Measurements from ENCODE around the gene IL5RA.

IL5RA gene

DNA sequence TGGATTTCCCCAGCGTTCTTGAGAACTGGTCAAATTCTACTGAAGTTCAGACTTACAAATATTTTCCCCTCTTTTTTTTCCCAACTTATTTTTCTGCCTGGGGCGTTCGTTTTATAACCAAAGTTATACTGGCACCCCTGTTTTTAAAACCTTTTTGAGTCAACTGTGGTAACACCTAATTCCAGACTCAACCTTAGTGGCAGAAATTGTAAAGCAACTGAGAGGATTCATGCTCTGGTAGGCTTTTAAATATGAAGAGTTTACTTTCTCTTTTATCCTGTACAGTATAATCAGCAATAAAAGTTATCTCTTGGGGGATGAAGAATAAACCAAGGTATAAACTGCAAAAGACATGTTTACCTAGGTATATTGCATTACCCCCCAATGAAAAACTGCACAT is 2.3 kb downstream of the IL5RA start:
- no peak overlapping the region for H3K27ac ChIP-seq (ENCODE audit: low read length)
- H3K9me3 ChIP-seq (ENCODE audit: control insufficient read depth, insufficient read depth, low read length), result no peaks in the 10 kb centered on the region
- H3K36me3 ChIP-seq (ENCODE audit: control insufficient read depth, insufficient read depth, low read length), result no peaks in the 10 kb centered on the region
- H3K27me3 ChIP-seq (ENCODE audit: control insufficient read depth, insufficient read depth, low read length), result no peaks in the 10 kb centered on the region
- no peak overlapping the region for H3K4me3 ChIP-seq (ENCODE audit: low read length)
- DNase-seq (ENCODE audit: low read depth, low spot score), result no peak
- no CpG with 5 or more reads among the region's 3 CpGs for WGBS (ENCODE audit: insufficient coverage, insufficient read length)
- no peaks in the 10 kb centered on the region for H3K4me1 ChIP-seq (ENCODE audit: control insufficient read depth, insufficient read depth, low read length)

- H3K27ac ChIP-seq (ENCODE audit: low read length), result no peak overlapping the region
- no peak overlapping the region for H3K4me3 ChIP-seq (ENCODE audit: low read length)
- no CpG with 5 or more reads among the region's 3 CpGs for WGBS (ENCODE audit: insufficient coverage, insufficient read length)
- no peaks in the 10 kb centered on the region for H3K36me3 ChIP-seq (ENCODE audit: control insufficient read depth, insufficient read depth, low read length)
- no peaks in the 10 kb centered on the region for H3K27me3 ChIP-seq (ENCODE audit: control insufficient read depth, insufficient read depth, low read length)
- no peaks in the 10 kb centered on the region for H3K4me1 ChIP-seq (ENCODE audit: control insufficient read depth, insufficient read depth, low read length)
- H3K9me3 ChIP-seq (ENCODE audit: control insufficient read depth, insufficient read depth, low read length), result no peaks in the 10 kb centered on the region
- no peak for DNase-seq (ENCODE audit: low read depth, low spot score)
These were observed 3.0 kb downstream of the IL5RA start for GRCh38 chr3:3107181-3107580.

DNA sequence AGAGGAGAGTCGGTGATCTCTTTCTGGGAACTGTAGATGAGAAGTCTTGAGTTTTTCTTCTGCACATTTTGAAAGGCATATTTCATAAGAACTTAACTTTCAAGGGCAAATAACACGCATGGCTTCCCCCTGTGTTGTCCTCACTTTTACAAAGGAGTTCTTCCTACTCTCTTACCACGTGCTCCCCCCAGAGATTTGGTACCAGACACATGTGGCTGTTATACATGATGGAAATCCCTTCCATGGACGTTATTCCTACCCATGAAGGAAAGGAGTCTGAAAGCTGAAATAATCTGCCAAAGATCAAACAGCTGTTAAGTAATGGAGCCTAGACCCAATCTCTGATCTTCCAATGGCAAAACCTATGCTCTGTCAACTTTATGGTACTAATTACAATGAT is 4.4 kb downstream of the IL5RA start:
- no peaks in the 10 kb centered on the region for H3K27me3 ChIP-seq (ENCODE audit: control insufficient read depth, insufficient read depth, low read length)
- no peaks in the 10 kb centered on the region for H3K4me1 ChIP-seq (ENCODE audit: control insufficient read depth, insufficient read depth, low read length)
- no peaks in the 10 kb centered on the region for H3K36me3 ChIP-seq (ENCODE audit: control insufficient read depth, insufficient read depth, low read length)
- no peak overlapping the region for H3K4me3 ChIP-seq (ENCODE audit: low read length)
- no peak for DNase-seq (ENCODE audit: low read depth, low spot score)
- no peak overlapping the region for H3K27ac ChIP-seq (ENCODE audit: low read length)
- WGBS (ENCODE audit: insufficient coverage, insufficient read length), result no CpG with 5 or more reads among the region's 4 CpGs
- H3K9me3 ChIP-seq (ENCODE audit: control insufficient read depth, insufficient read depth, low read length), result no peaks in the 10 kb centered on the region

GRCh38 chr3:3105246-3105645 is 4.9 kb downstream of the IL5RA start:
- H3K9me3 ChIP-seq (ENCODE audit: control insufficient read depth, insufficient read depth, low read length), result no peaks in the 10 kb centered on the region
- no peak overlapping the region for H3K4me3 ChIP-seq (ENCODE audit: low read length)
- no peaks in the 10 kb centered on the region for H3K4me1 ChIP-seq (ENCODE audit: control insufficient read depth, insufficient read depth, low read length)
- no peaks in the 10 kb centered on the region for H3K36me3 ChIP-seq (ENCODE audit: control insufficient read depth, insufficient read depth, low read length)
- no peak overlapping the region for H3K27ac ChIP-seq (ENCODE audit: low read length)
- DNase-seq (ENCODE audit: low read depth, low spot score), result no peak
- H3K27me3 ChIP-seq (ENCODE audit: control insufficient read depth, insufficient read depth, low read length), result no peaks in the 10 kb centered on the region
- no CpG with 5 or more reads among the region's 3 CpGs for WGBS (ENCODE audit: insufficient coverage, insufficient read length)

DNA sequence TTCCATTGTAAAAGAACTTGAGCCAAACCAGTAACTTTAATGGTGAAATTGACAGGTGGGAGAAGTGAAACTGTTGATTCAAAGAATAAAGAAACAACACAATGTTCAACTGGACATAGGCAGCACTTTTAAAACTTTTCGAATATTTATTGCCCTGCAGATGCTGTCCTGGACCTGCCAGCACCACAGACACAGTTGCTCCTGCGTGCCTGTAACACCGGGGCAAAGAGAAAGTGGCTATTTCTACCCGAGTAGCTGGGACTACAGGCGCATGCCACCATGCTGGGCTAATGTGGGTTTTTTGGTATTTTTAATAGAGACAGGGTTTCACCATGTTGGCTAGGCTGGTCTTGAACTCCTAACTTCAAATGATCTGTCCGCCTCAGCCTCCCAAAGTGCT is 7.4 kb downstream of the IL5RA start:
- no peak overlapping the region for H3K27ac ChIP-seq (ENCODE audit: low read length)
- no peaks in the 10 kb centered on the region for H3K27me3 ChIP-seq (ENCODE audit: control insufficient read depth, insufficient read depth, low read length)
- H3K9me3 ChIP-seq (ENCODE audit: control insufficient read depth, insufficient read depth, low read length), result no peaks in the 10 kb centered on the region
- no peaks in the 10 kb centered on the region for H3K36me3 ChIP-seq (ENCODE audit: control insufficient read depth, insufficient read depth, low read length)
- H3K4me3 ChIP-seq (ENCODE audit: low read length), result no peak overlapping the region
- no peak for DNase-seq (ENCODE audit: low read depth, low spot score)
- no CpG with 5 or more reads among the region's 6 CpGs for WGBS (ENCODE audit: insufficient coverage, insufficient read length)
- no peaks in the 10 kb centered on the region for H3K4me1 ChIP-seq (ENCODE audit: control insufficient read depth, insufficient read depth, low read length)

- WGBS (ENCODE audit: insufficient coverage, insufficient read length), result no CpG with 5 or more reads among the region's 6 CpGs
- DNase-seq (ENCODE audit: low read depth, low spot score), result no peak
- Histone ChIP-seq H3K27ac (ENCODE audit: low read length) (no peak overlapping the region), H3K27me3 (ENCODE audit: control insufficient read depth, insufficient read depth, low read length) (no peaks in the 10 kb centered on the region), H3K9me3 (ENCODE audit: control insufficient read depth, insufficient read depth, low read length) (no peaks in the 10 kb centered on the region), H3K36me3 (ENCODE audit: control insufficient read depth, insufficient read depth, low read length) (no peaks in the 10 kb centered on the region), H3K4me3 (ENCODE audit: low read length) (no peak overlapping the region), H3K4me1 (ENCODE audit: control insufficient read depth, insufficient read depth, low read length) (no peaks in the 10 kb centered on the region)
These were observed 8.3 kb downstream of the IL5RA start for GRCh38 chr3:3101660-3102458.

DNA sequence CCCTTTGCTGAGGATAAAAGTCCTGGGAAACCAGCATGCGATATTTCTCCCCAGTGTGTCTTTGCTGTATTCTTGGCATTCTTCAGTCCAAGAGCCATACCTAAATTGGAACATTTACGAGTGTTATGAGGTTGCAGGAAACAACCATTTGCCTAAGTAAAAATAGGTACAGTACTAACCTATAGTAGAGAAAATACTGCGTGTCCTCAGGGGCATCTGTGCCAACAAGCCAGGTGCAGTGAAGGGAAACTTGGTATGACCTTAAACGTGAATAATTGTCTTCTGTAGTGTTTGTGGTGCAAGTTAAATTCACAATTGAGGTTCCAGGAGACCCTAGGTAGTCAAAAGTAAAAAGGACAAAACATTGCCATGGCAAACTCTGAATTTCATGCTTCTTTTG is 12.2 kb downstream of the IL5RA start:
- Histone ChIP-seq H3K4me1 (ENCODE audit: control insufficient read depth, insufficient read depth, low read length) (no peaks in the 10 kb centered on the region), H3K4me3 (ENCODE audit: low read length) (no peak overlapping the region), H3K36me3 (ENCODE audit: control insufficient read depth, insufficient read depth, low read length) (no peaks in the 10 kb centered on the region), H3K27ac (ENCODE audit: low read length) (no peak overlapping the region), H3K27me3 (ENCODE audit: control insufficient read depth, insufficient read depth, low read length) (no peaks in the 10 kb centered on the region), H3K9me3 (ENCODE audit: control insufficient read depth, insufficient read depth, low read length) (no peaks in the 10 kb centered on the region)
- WGBS (ENCODE audit: insufficient coverage, insufficient read length), result no CpG with 5 or more reads among the region's 4 CpGs
- no peak for DNase-seq (ENCODE audit: low read depth, low spot score)

GRCh38 chr3:3089017-3089416 is 21.2 kb downstream of the IL5RA start:
- Histone ChIP-seq H3K36me3 (ENCODE audit: control insufficient read depth, insufficient read depth, low read length) (no peaks in the 10 kb centered on the region), H3K27ac (ENCODE audit: low read length) (no peak overlapping the region), H3K27me3 (ENCODE audit: control insufficient read depth, insufficient read depth, low read length) (no peaks in the 10 kb centered on the region), H3K4me3 (ENCODE audit: low read length) (no peak overlapping the region), H3K9me3 (ENCODE audit: control insufficient read depth, insufficient read depth, low read length) (no peaks in the 10 kb centered on the region), H3K4me1 (ENCODE audit: control insufficient read depth, insufficient read depth, low read length) (no peaks in the 10 kb centered on the region)
- WGBS (ENCODE audit: insufficient coverage, insufficient read length), result no CpG with 5 or more reads among the region's 4 CpGs
- DNase-seq (ENCODE audit: low read depth, low spot score), result no peak

DNA sequence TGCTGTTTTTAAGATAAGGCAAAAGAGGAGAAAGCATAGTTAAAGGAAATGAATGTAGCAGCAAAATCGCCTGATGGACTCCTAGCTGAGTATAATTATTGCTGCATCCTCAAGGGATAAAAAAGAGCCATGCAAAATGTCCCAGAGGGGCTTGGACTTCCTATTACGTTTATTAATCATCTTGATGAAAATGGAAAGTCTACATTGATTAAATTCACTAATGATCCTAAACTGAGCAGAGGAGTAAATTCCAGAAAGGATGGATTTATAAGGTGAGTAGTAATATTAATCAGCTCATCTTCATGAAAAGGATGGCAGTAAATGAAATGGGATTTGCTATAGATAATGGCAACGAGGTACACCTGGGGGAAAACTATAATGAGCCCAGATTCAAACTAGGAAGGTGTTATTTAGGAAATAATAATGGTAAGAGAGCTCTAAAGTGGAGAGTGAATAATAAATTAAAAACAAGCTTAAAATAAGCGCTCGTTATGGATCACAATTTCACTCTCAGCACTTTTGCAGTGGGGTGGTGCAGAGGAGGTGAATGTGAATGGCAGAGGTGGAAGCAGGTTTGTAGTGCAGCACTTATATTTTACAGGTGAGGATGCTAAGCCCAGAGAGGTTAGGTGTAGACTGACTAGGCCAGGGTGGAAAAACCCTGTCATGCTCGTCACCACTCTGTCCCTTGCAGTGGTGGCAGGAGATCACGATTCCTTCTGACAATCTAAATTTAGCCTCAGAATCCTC is 22.3 kb downstream of the IL5RA start:
- no peak for DNase-seq (ENCODE audit: low read depth, low spot score)
- Histone ChIP-seq H3K27me3 (ENCODE audit: control insufficient read depth, insufficient read depth, low read length) (no peaks in the 10 kb centered on the region), H3K9me3 (ENCODE audit: control insufficient read depth, insufficient read depth, low read length) (no peaks in the 10 kb centered on the region), H3K4me1 (ENCODE audit: control insufficient read depth, insufficient read depth, low read length) (no peaks in the 10 kb centered on the region), H3K4me3 (ENCODE audit: low read length) (no peak overlapping the region), H3K36me3 (ENCODE audit: control insufficient read depth, insufficient read depth, low read length) (no peaks in the 10 kb centered on the region), H3K27ac (ENCODE audit: low read length) (no peak overlapping the region)
- WGBS (ENCODE audit: insufficient coverage, insufficient read length), result no CpG with 5 or more reads among the region's 7 CpGs

- no peaks in the 10 kb centered on the region for H3K27me3 ChIP-seq (ENCODE audit: control insufficient read depth, insufficient read depth, low read length)
- H3K4me3 ChIP-seq (ENCODE audit: low read length), result no peak overlapping the region
- H3K36me3 ChIP-seq (ENCODE audit: control insufficient read depth, insufficient read depth, low read length), result no peaks in the 10 kb centered on the region
- no peak overlapping the region for H3K27ac ChIP-seq (ENCODE audit: low read length)
- no peaks in the 10 kb centered on the region for H3K4me1 ChIP-seq (ENCODE audit: control insufficient read depth, insufficient read depth, low read length)
- no peaks in the 10 kb centered on the region for H3K9me3 ChIP-seq (ENCODE audit: control insufficient read depth, insufficient read depth, low read length)
- DNase-seq (ENCODE audit: low read depth, low spot score), result no peak
These were observed 22.9 kb downstream of the IL5RA start for GRCh38 chr3:3087279-3087678.

GRCh38 chr3:3086239-3086638 is 23.9 kb downstream of the IL5RA start:
- no peaks in the 10 kb centered on the region for H3K9me3 ChIP-seq (ENCODE audit: control insufficient read depth, insufficient read depth, low read length)
- no peaks in the 10 kb centered on the region for H3K27me3 ChIP-seq (ENCODE audit: control insufficient read depth, insufficient read depth, low read length)
- H3K4me3 ChIP-seq (ENCODE audit: low read length), result no peak overlapping the region
- no CpG with 5 or more reads among the region's 6 CpGs for WGBS (ENCODE audit: insufficient coverage, insufficient read length)
- no peaks in the 10 kb centered on the region for H3K4me1 ChIP-seq (ENCODE audit: control insufficient read depth, insufficient read depth, low read length)
- H3K36me3 ChIP-seq (ENCODE audit: control insufficient read depth, insufficient read depth, low read length), result no peaks in the 10 kb centered on the region
- no peak for DNase-seq (ENCODE audit: low read depth, low spot score)
- no peak overlapping the region for H3K27ac ChIP-seq (ENCODE audit: low read length)

All from iPS DF 6.9 (cell line).